OCI-LY3 (cell line): ENCODE data around the gene ANKRD11.

Source experiments
- EZH2phosphoT487 ChIP-seq: fragments of 200-600 bp; shearing (Covaris generic); IDR thresholded peaks from 2 replicates; pipeline ENCODE4 v1.6.1; 2018; ENCODE audit warnings: antibody characterized with exemption, mixed run types, low read depth
- TF ChIP-seq, protein P1 (sequence below): fragments of 200-600, 300-600 bp; sonication (generic); IDR thresholded peaks from 2 replicates; pipeline ENCODE4 v1.5.1; 2014; ENCODE audit warnings: antibody characterized with exemption, low read length, low read depth

DNA sequence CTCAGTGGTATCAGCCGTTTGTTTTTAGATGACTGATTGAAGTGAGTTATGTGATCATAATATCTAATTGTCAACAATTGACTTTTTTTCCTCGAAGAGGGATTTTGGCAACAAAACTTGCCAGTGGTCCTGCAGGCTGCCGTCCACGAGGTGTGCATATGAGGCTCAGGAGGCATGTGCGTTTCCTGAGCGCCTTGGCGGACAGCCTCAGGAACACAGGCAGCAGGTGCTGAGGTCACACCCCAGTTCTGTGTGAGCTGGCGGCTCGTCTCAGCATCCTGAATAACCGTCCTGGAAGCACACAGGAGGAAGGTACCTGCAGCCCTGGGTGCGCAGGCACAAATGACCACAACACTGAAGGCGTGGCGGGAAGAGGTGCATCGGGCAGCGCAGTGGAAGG is 29.5 kb upstream of the ANKRD11 start:
- TF ChIP-seq, protein P1, sequence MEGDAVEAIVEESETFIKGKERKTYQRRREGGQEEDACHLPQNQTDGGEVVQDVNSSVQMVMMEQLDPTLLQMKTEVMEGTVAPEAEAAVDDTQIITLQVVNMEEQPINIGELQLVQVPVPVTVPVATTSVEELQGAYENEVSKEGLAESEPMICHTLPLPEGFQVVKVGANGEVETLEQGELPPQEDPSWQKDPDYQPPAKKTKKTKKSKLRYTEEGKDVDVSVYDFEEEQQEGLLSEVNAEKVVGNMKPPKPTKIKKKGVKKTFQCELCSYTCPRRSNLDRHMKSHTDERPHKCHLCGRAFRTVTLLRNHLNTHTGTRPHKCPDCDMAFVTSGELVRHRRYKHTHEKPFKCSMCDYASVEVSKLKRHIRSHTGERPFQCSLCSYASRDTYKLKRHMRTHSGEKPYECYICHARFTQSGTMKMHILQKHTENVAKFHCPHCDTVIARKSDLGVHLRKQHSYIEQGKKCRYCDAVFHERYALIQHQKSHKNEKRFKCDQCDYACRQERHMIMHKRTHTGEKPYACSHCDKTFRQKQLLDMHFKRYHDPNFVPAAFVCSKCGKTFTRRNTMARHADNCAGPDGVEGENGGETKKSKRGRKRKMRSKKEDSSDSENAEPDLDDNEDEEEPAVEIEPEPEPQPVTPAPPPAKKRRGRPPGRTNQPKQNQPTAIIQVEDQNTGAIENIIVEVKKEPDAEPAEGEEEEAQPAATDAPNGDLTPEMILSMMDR, result no peak
- TF ChIP-seq EZH2phosphoT487, result no peak
